SU-DHL-6 (cell line): ENCODE results near the gene CRYAA.

Experiments
- H2AFZ ChIP-seq: fragments of 200-600 bp; sonication (generic); 2 replicates; pipeline ENCODE4 v1.6.1; 2014; ENCODE audit warnings: low read depth, mild to moderate bottlenecking, moderate library complexity, mixed read lengths, antibody characterized with exemption, low read length; ENCODE audit not compliant: severe bottlenecking
- H3F3A ChIP-seq: fragments of 200-600 bp; shearing (Covaris generic); 2 replicates; pipeline ENCODE4 v1.6.0; 2016; ENCODE audit warnings: antibody characterized with exemption, mild to moderate bottlenecking; ENCODE audit not compliant: insufficient read depth
- H3K27ac ChIP-seq: fragments of 200-600 bp; sonication (generic); 2 replicates; pipeline ENCODE4 v1.5.1; 2016; ENCODE audit warnings: low read depth, mild to moderate bottlenecking, low read length, moderate library complexity, mixed read lengths
- H3K27me3 ChIP-seq: fragments of 200-600 bp; sonication (generic), shearing (Covaris generic); 2 replicates; pipeline ENCODE4 v1.6.0; 2014; ENCODE audit warnings: mild to moderate bottlenecking, low read length
- H3K36me3 ChIP-seq: fragments of 200-600 bp; sonication (generic); 2 replicates; pipeline ENCODE4 v1.6.1; 2014; ENCODE audit warnings: mild to moderate bottlenecking, low read length, mixed read lengths
- H3K4me2 ChIP-seq: fragments of 300-600, 200-600 bp; shearing (Covaris generic), sonication (generic); 2 replicates; pipeline ENCODE4 v1.6.0; 2014; ENCODE audit warnings: low read length, low read depth, mild to moderate bottlenecking; ENCODE audit not compliant: poor library complexity, severe bottlenecking
- H3K4me3 ChIP-seq: fragments of 200-600 bp; sonication (generic); 2 replicates; pipeline ENCODE4 v1.5.1; 2014; ENCODE audit warnings: antibody characterized with exemption, low read length, mild to moderate bottlenecking, mixed read lengths; ENCODE audit not compliant: insufficient read depth, poor library complexity, severe bottlenecking
- H3K79me2 ChIP-seq: fragments of 200-600 bp; sonication (generic); 2 replicates; pipeline ENCODE4 v1.6.1; 2014; ENCODE audit warnings: mild to moderate bottlenecking, low read length, moderate library complexity; ENCODE audit not compliant: insufficient read depth
- H3K9ac ChIP-seq: fragments of 200-600 bp; sonication (generic); 2 replicates; pipeline ENCODE4 v1.7.0; 2014; ENCODE audit warnings: mild to moderate bottlenecking, low read length
- H3K9me2 ChIP-seq: fragments of 200-600 bp; sonication (generic); replicated peaks from 2 replicates; pipeline ENCODE4 v1.6.1; 2014; ENCODE audit warnings: low read length; ENCODE audit not compliant: insufficient read depth
- H3K9me3 ChIP-seq: fragments of 200-600 bp; sonication (generic); 2 replicates; pipeline ENCODE4 v1.6.1; 2014; ENCODE audit warnings: low read length, mixed read lengths; ENCODE audit not compliant: insufficient read depth
- H4K20me1 ChIP-seq: fragments of 200-600 bp; sonication (generic); 2 replicates; pipeline ENCODE4 v1.6.1; 2014; ENCODE audit warnings: low read depth, mild to moderate bottlenecking, antibody characterized with exemption, low read length, moderate library complexity, mixed read lengths
- CTCF ChIP-seq: fragments of 200-600 bp; sonication (generic); IDR thresholded peaks from one replicate; pipeline ENCODE4 v1.5.1; 2017; ENCODE audit warnings: antibody characterized with exemption, mild to moderate bottlenecking, low read length, moderate library complexity; ENCODE audit not compliant: insufficient read depth, poor library complexity, severe bottlenecking
- EZH2phosphoT487 ChIP-seq: fragments of 200-600 bp; sonication (generic), shearing (Covaris generic); conservative IDR thresholded peaks from 2 replicates; pipeline ENCODE4 v1.6.1; 2018; ENCODE audit warnings: mild to moderate bottlenecking, antibody characterized with exemption, low read length, moderate library complexity, mixed read lengths

CRYAA gene

GRCh38 chr21:43211072-43211759 is 42.4 kb downstream of the CRYAA start:
- TF ChIP-seq CTCF (no peak), EZH2phosphoT487 (no peak)
- Histone ChIP-seq H3F3A (no peaks in the 10 kb centered on the region), H2AFZ (no peak overlapping the region), H4K20me1 (no peaks in the 10 kb centered on the region), H3K4me2 (no peak overlapping the region), H3K4me3 (no peak overlapping the region), H3K79me2 (no peaks in the 10 kb centered on the region), H3K9me2 (no peaks in the 10 kb centered on the region), H3K27ac (no peak overlapping the region), H3K9me3 (no peaks in the 10 kb centered on the region), H3K36me3 (no peaks in the 10 kb centered on the region), H3K27me3 (no peaks in the 10 kb centered on the region), H3K9ac (no peak overlapping the region)

- no peaks in the 10 kb centered on the region for H3K9me2 ChIP-seq
- H3K4me3 ChIP-seq = no peak overlapping the region
- no peak overlapping the region for H3K27ac ChIP-seq
- no peaks in the 10 kb centered on the region for H4K20me1 ChIP-seq
- no peaks in the 10 kb centered on the region for H3K36me3 ChIP-seq
- H3K27me3 ChIP-seq = no peaks in the 10 kb centered on the region
- H3K79me2 ChIP-seq = no peaks in the 10 kb centered on the region
- H3K9me3 ChIP-seq = no peaks in the 10 kb centered on the region
- H2AFZ ChIP-seq = no peak overlapping the region
- TF ChIP-seq EZH2phosphoT487 (no peak), CTCF (no peak)
- no peak overlapping the region for H3K9ac ChIP-seq
- no peak overlapping the region for H3K4me2 ChIP-seq
- H3F3A ChIP-seq = no peaks in the 10 kb centered on the region
Measured at GRCh38 chr21:43211760-43212115, 42.9 kb downstream of the CRYAA start.
